WI38 (cell line): ENCODE data around the gene TSKS.

Experiments
- H3K4me3 ChIP-seq: 2 replicates; pipeline ENCODE4 v1.5.1; 2011; ENCODE audit warnings: low read depth, mild to moderate bottlenecking, control low read depth, low read length
- CTCF ChIP-seq: IDR thresholded peaks from 2 replicates; pipeline ENCODE4 v1.5.1; 2012; ENCODE audit warnings: low read depth, mild to moderate bottlenecking, control low read depth, low read length

The TSKS gene

GRCh38 chr19:49713236-49713845 is 49.8 kb downstream of the TSKS start:
- TF ChIP-seq CTCF, result no peak
- H3K4me3 ChIP-seq, result no peak overlapping the region

GRCh38 chr19:49712397-49712859 is 50.7 kb downstream of the TSKS start:
- no peak overlapping the region for H3K4me3 ChIP-seq

GRCh38 chr19:49710372-49710951 is 52.6 kb downstream of the TSKS start:
- no peak for TF ChIP-seq CTCF
- H3K4me3 ChIP-seq, result no peak overlapping the region

More at GRCh38 chr19:49712397-49712859, 50.7 kb downstream of the TSKS start:
- TF ChIP-seq CTCF, result no peak

- no peak for TF ChIP-seq CTCF
- H3K4me3 ChIP-seq, result no peak overlapping the region
These were observed 57.2 kb downstream of the TSKS start for GRCh38 chr19:49705919-49706318.

GRCh38 chr19:49704888-49705642 is 58.0 kb downstream of the TSKS start:
- TF ChIP-seq CTCF, result no peak
- no peak overlapping the region for H3K4me3 ChIP-seq

- H3K4me3 ChIP-seq, result no peak overlapping the region
- TF ChIP-seq CTCF, result no peak
These were observed 61.8 kb downstream of the TSKS start for GRCh38 chr19:49701271-49701786.

GRCh38 chr19:49700563-49700962 is 62.5 kb downstream of the TSKS start:
- TF ChIP-seq CTCF, result no peak

More at GRCh38 chr19:49700563-49700962, 62.5 kb downstream of the TSKS start:
- H3K4me3 ChIP-seq, result no peak overlapping the region
